ENCODE results near the gene INPP5A.

DNA sequence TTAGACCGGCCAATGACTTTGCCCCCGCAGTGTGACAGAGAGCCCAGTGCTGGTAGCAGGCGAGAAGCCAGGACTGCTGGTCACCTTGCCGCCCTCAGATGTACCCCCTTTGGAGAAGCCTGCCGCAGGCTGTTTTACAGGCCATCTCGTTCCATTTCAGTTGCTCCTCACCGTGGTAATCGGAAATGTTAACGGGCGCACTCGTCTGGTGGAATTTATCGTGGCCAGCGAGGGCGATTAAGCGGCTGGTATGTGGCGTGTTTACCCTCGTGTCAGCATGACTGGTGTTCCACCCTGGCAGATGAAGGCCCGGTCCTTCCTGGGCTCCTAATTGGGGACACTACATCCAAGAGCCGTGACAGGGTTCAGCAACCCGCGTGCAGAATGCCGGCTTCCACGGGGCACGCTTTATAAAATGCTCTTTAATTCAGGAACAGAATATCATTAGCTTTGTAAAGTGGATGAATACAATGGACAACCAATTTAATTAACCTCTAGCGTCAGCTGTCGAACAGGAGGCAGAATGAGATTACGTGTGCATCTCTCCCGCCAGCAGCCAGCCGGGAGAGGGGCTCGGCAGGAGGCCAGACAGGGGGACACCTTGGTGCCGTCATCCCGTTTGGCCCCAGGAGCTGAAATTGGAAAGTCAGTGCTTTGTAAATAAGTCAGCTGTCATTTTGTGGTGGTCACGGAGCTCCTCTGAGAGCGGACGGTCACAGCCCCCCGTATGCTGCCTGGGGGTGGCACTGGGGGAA is 140.1 kb downstream of the INPP5A start:
- peak; percentile 71 for TF ChIP-seq EP300 (IDR thresholded peaks at IDR 0.05; ENCODE audit: borderline replicate concordance)
- TF ChIP-seq, protein P1, sequence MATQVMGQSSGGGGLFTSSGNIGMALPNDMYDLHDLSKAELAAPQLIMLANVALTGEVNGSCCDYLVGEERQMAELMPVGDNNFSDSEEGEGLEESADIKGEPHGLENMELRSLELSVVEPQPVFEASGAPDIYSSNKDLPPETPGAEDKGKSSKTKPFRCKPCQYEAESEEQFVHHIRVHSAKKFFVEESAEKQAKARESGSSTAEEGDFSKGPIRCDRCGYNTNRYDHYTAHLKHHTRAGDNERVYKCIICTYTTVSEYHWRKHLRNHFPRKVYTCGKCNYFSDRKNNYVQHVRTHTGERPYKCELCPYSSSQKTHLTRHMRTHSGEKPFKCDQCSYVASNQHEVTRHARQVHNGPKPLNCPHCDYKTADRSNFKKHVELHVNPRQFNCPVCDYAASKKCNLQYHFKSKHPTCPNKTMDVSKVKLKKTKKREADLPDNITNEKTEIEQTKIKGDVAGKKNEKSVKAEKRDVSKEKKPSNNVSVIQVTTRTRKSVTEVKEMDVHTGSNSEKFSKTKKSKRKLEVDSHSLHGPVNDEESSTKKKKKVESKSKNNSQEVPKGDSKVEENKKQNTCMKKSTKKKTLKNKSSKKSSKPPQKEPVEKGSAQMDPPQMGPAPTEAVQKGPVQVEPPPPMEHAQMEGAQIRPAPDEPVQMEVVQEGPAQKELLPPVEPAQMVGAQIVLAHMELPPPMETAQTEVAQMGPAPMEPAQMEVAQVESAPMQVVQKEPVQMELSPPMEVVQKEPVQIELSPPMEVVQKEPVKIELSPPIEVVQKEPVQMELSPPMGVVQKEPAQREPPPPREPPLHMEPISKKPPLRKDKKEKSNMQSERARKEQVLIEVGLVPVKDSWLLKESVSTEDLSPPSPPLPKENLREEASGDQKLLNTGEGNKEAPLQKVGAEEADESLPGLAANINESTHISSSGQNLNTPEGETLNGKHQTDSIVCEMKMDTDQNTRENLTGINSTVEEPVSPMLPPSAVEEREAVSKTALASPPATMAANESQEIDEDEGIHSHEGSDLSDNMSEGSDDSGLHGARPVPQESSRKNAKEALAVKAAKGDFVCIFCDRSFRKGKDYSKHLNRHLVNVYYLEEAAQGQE (IDR thresholded peaks at IDR 0.05; ENCODE audit: low read depth) = no peak
- TF ChIP-seq, protein P2, sequence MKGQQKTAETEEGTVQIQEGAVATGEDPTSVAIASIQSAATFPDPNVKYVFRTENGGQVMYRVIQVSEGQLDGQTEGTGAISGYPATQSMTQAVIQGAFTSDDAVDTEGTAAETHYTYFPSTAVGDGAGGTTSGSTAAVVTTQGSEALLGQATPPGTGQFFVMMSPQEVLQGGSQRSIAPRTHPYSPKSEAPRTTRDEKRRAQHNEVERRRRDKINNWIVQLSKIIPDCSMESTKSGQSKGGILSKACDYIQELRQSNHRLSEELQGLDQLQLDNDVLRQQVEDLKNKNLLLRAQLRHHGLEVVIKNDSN (IDR thresholded peaks at IDR 0.05) = no peak
